T-helper 2 cell treated with Interferon-gamma antibody and Interleukin-4, amounts not matched to agents 5 μg/mL and 100 μg/mL, for 36 hours (primary cell): ENCODE data around the gene NUDT16.
"Not testable (repeated sequence)": the region's sequence is repeated elsewhere in the genome, so short reads cannot be mapped to it uniquely, and the experiment has no call there.

Source experiments
- DNase-seq: peaks from one replicate; pipeline ENCODE4 v3.0.0; 2021; ENCODE audit warnings: low spot score
- H3K27ac Mint-ChIP-seq: one replicate; pipeline ENCODE4 v1.8.0; 2021; ENCODE audit warnings: mild to moderate bottlenecking, mixed read lengths
- H3K27me3 Mint-ChIP-seq: one replicate; pipeline ENCODE4 v1.8.0; 2021; ENCODE audit warnings: low read depth, mixed read lengths
- H3K36me3 Mint-ChIP-seq: one replicate; pipeline ENCODE4 v1.8.0; 2021; ENCODE audit warnings: low read depth, mixed read lengths
- H3K4me1 Mint-ChIP-seq: one replicate; pipeline ENCODE4 v1.8.0; 2021; ENCODE audit warnings: low read depth, mixed read lengths
- H3K4me3 Mint-ChIP-seq: one replicate; pipeline ENCODE4 v1.8.0; 2022; ENCODE audit warnings: mild to moderate bottlenecking, moderate library complexity, mixed read lengths
- H3K9me3 Mint-ChIP-seq: one replicate; pipeline ENCODE4 v1.8.0; 2021; ENCODE audit warnings: mixed read lengths

NUDT16 gene

DNA sequence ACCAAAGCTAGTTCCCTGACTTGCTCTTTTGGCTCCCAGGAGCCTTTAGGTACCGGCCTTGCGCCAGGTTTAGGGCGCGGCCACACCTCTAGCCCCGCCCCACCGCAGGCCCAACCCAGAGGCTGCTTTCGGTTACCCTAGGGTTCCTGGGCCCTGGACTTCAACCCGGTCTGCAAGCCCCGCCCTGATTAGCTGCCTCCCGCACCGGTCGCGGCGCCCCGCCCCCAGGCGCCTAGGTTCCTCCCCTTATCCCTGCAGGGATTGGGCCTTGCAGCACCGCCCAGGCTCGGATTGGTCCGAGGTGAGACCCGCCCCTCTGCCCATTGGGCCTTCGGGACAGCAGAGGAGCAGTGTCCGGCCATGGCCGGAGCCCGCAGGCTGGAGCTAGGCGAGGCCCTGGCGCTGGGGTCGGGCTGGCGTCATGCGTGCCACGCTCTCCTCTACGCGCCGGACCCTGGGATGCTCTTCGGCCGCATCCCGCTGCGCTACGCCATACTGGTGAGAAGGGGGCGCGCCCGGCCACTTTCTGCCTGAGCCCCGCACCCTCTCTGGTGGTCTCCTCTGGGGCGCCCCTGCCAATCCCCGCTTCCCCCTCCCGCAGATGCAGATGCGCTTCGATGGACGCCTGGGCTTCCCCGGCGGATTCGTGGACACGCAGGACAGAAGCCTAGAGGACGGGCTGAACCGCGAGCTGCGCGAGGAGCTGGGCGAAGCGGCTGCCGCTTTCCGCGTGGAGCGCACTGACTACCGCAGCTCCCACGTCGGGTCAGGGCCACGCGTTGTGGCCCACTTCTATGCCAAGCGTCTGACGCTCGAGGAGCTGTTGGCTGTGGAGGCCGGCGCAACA is at the start of gene NUDT16:
TSS of gene NUDT16 (plus strand) at position 330 of the 847 bp plus-strand sequence. CDS start at position 361, 31 bp downstream.
- Mint-ChIP-seq H3K27me3 (no peaks in the 10 kb centered on the region), H3K4me3 (peak within 1 kb of the TSS; percentile 98), H3K4me1 (peaks cover 43% of the 10 kb centered on the region), H3K27ac (peak within 1 kb of the TSS; percentile 97), H3K9me3 (no peaks in the 10 kb centered on the region), H3K36me3 (peaks cover 31% of the 10 kb centered on the region)
- DNase-seq = peak; percentile 98

- Mint-ChIP-seq H3K36me3 (no peaks in the 10 kb centered on the region), H3K4me3 (no peak overlapping the region), H3K4me1 (no peaks in the 10 kb centered on the region), H3K9me3 (no peaks in the 10 kb centered on the region), H3K27me3 (no peaks in the 10 kb centered on the region), H3K27ac (no peak overlapping the region)
- DNase-seq = no peak
Measured at GRCh38 chr3:131338948-131339640, 42.5 kb upstream of the NUDT16 start.

- Mint-ChIP-seq H3K27me3 (peaks cover 2% of the 10 kb centered on the region), H3K4me1 (no peaks in the 10 kb centered on the region), H3K27ac (no peak overlapping the region), H3K36me3 (no peaks in the 10 kb centered on the region), H3K4me3 (no peak overlapping the region), H3K9me3 (no peaks in the 10 kb centered on the region)
- DNase-seq = no peak
Measured at GRCh38 chr3:131341761-131342160, 39.8 kb upstream of the NUDT16 start.

GRCh38 chr3:131348911-131349310 is 32.7 kb upstream of the NUDT16 start:
- H3K27ac Mint-ChIP-seq = no peak overlapping the region
- H3K36me3 Mint-ChIP-seq = no peaks in the 10 kb centered on the region
- H3K4me1 Mint-ChIP-seq = peaks cover 8% of the 10 kb centered on the region
- H3K9me3 Mint-ChIP-seq = no peaks in the 10 kb centered on the region
- no peak for DNase-seq
- H3K27me3 Mint-ChIP-seq = peaks cover 7% of the 10 kb centered on the region
- H3K4me3 Mint-ChIP-seq = no peak overlapping the region

DNA sequence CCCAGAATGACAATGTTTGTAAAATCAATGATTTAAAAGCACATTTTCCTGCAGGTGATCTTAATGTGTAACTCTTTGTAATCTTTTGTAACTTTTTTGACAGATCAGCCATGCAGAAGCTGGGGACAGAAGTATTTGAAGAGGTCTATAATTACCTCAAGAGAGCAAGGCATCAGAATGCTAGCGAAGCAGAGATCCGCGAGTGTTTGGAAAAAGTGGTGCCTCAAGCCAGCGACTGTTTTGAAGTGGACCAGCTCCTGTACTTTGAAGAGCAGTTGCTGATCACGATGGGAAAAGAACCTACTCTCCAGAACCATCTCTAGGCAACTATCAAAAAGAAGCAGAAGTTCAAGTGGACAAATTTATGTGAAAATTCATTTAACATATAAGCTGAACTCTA is 32.1 kb upstream of the NUDT16 start:
- Mint-ChIP-seq H3K9me3 (no peaks in the 10 kb centered on the region), H3K4me3 (no peak overlapping the region), H3K27me3 (peaks cover 7% of the 10 kb centered on the region), H3K36me3 (no peaks in the 10 kb centered on the region), H3K4me1 (peaks cover 8% of the 10 kb centered on the region), H3K27ac (no peak overlapping the region)
- no peak for DNase-seq

DNA sequence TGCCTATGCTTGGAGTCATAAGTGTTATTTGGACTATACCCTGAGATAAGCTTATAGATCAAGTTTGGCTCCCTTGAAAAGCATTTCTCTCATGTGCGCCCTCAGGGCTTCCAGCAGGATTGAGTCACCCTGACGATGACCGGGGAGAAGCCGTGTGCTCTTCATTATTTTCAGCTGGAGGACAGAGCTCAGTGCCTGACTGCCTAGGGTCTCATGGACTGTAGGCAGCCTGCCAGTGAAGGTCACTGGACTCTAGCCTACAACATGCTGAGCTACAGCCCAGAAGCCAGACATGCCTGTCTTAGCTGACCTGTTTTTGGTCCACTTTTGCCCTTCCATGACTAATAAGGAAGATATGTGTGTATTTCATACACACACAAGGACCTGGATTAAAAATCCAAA is 31.6 kb upstream of the NUDT16 start:
- Mint-ChIP-seq H3K9me3 (no peaks in the 10 kb centered on the region), H3K4me3 (no peak overlapping the region), H3K36me3 (no peaks in the 10 kb centered on the region), H3K27me3 (peaks cover 7% of the 10 kb centered on the region), H3K4me1 (peaks cover 8% of the 10 kb centered on the region), H3K27ac (no peak overlapping the region)
- no peak for DNase-seq

DNA sequence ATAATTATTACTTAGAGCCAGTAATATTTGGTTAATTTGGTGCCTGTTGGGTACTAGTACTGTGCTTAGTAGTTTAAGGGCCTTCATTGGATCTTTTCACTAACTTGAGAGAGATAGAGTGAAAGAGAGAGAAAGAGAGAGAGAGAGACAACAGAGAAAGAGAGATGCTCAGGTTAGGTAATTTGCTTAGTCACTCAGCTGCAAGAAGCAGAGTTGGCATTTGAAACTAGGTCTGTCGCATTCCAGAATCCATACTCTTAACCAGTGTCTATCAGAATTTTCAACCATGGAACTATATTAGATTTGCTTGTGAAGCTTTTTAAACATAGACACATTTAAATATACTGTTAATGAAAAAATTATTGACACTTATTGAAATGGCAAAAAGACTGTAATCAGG is 31.1 kb upstream of the NUDT16 start:
- Mint-ChIP-seq H3K27me3 (peaks cover 7% of the 10 kb centered on the region), H3K27ac (no peak overlapping the region), H3K4me1 (peaks cover 8% of the 10 kb centered on the region), H3K4me3 (no peak overlapping the region), H3K9me3 (no peaks in the 10 kb centered on the region), H3K36me3 (no peaks in the 10 kb centered on the region)
- DNase-seq = no peak

GRCh38 chr3:131353016-131353877 is 28.3 kb upstream of the NUDT16 start:
- peaks cover 5% of the 10 kb centered on the region for H3K27me3 Mint-ChIP-seq
- no peak for DNase-seq
- H3K9me3 Mint-ChIP-seq = no peaks in the 10 kb centered on the region
- no peaks in the 10 kb centered on the region for H3K36me3 Mint-ChIP-seq
- H3K27ac Mint-ChIP-seq = no peak overlapping the region
- H3K4me3 Mint-ChIP-seq = no peak overlapping the region
- peaks cover 8% of the 10 kb centered on the region for H3K4me1 Mint-ChIP-seq

- Mint-ChIP-seq H3K4me3 (no peak overlapping the region), H3K27me3 (peaks cover 5% of the 10 kb centered on the region), H3K36me3 (no peaks in the 10 kb centered on the region), H3K9me3 (no peaks in the 10 kb centered on the region), H3K27ac (no peak overlapping the region), H3K4me1 (peaks cover 8% of the 10 kb centered on the region)
- no peak for DNase-seq
Measured at GRCh38 chr3:131353986-131354385, 27.6 kb upstream of the NUDT16 start.

- Mint-ChIP-seq H3K36me3 (no peaks in the 10 kb centered on the region), H3K27me3 (peaks cover 1% of the 10 kb centered on the region), H3K4me3 (no peak overlapping the region), H3K4me1 (peaks cover 10% of the 10 kb centered on the region), H3K27ac (no peak overlapping the region), H3K9me3 (no peaks in the 10 kb centered on the region)
- no peak for DNase-seq
Measured at GRCh38 chr3:131356006-131356595, 25.5 kb upstream of the NUDT16 start.

GRCh38 chr3:131357275-131357674 is 24.3 kb upstream of the NUDT16 start:
- Mint-ChIP-seq H3K4me3 (no peak overlapping the region), H3K27me3 (peaks cover 2% of the 10 kb centered on the region), H3K36me3 (no peaks in the 10 kb centered on the region), H3K9me3 (no peaks in the 10 kb centered on the region), H3K27ac (no peak overlapping the region), H3K4me1 (peaks cover 15% of the 10 kb centered on the region)
- DNase-seq = no peak

GRCh38 chr3:131360191-131360755 is 21.3 kb upstream of the NUDT16 start:
- H3K27me3 Mint-ChIP-seq = peaks cover 10% of the 10 kb centered on the region
- H3K36me3 Mint-ChIP-seq = peaks cover under 1% of the 10 kb centered on the region
- no peak overlapping the region for H3K4me3 Mint-ChIP-seq
- peaks cover 10% of the 10 kb centered on the region for H3K4me1 Mint-ChIP-seq
- no peaks in the 10 kb centered on the region for H3K9me3 Mint-ChIP-seq
- no peak for DNase-seq
- no peak overlapping the region for H3K27ac Mint-ChIP-seq

- H3K27ac Mint-ChIP-seq = peak overlapping the region; percentile 64
- peak overlapping the region; percentile 82 for H3K4me3 Mint-ChIP-seq
- peaks cover 16% of the 10 kb centered on the region for H3K27me3 Mint-ChIP-seq
- not testable (repeated sequence) for H3K9me3 Mint-ChIP-seq, H3K36me3 Mint-ChIP-seq
- H3K4me1 Mint-ChIP-seq = peaks cover 10% of the 10 kb centered on the region
- DNase-seq = peak; percentile 60
Measured at GRCh38 chr3:131361066-131361463, 20.5 kb upstream of the NUDT16 start.
